ENCODE measurements around the gene NIPAL4.

Gene NIPAL4

GRCh38 chr5:157446412-157446935 is 13.5 kb upstream of the NIPAL4 start:
- no peaks in the 10 kb centered on the region for H3K9me3 ChIP-seq (ENCODE audit: control insufficient read depth, low read length)
- no peak for DNase-seq
- H3K4me1 ChIP-seq (ENCODE audit: control insufficient read depth, insufficient read depth, low read length, poor library complexity, severe bottlenecking) = no peaks in the 10 kb centered on the region
- no peak overlapping the region for H3K4me3 ChIP-seq (ENCODE audit: insufficient read depth, low read depth, low read length, poor library complexity, severe bottlenecking)
- no peaks in the 10 kb centered on the region for H3K36me3 ChIP-seq (ENCODE audit: control insufficient read depth, insufficient read depth, low read length)
- H3K27me3 ChIP-seq (replicated peaks; ENCODE audit: control insufficient read depth, insufficient read depth, low read length, poor library complexity, severe bottlenecking) = no peaks in the 10 kb centered on the region
- no peak overlapping the region for H3K27ac ChIP-seq (ENCODE audit: insufficient read depth, low read length, poor library complexity, severe bottlenecking)

DNA sequence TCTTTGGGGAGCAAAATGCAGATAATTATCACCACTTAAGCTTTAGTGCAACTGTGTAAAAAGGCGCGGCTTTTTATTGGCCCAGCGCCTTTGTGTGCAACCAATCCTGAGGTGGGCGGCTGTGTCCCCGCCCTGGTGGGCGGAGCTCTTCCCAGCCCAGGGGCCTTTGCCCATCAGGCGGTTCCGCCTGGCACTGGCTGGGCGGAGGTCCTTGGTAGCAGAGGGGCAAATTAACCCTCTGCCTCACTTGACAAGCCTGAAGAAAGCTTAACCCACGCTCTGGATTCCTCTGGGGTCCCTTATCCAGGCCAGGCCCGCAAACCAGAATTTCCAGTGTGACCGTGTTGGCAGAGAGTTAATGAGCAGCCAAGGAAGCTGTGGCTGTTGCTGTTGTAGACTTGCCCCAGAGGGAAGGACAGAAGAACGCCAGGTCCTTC is 12.8 kb upstream of the NIPAL4 start:
- no peak for DNase-seq
- H3K9me3 ChIP-seq (ENCODE audit: control insufficient read depth, low read length) = no peaks in the 10 kb centered on the region
- H3K27me3 ChIP-seq (replicated peaks; ENCODE audit: control insufficient read depth, insufficient read depth, low read length, poor library complexity, severe bottlenecking) = no peaks in the 10 kb centered on the region
- H3K4me1 ChIP-seq (ENCODE audit: control insufficient read depth, insufficient read depth, low read length, poor library complexity, severe bottlenecking) = no peaks in the 10 kb centered on the region
- no peak overlapping the region for H3K27ac ChIP-seq (ENCODE audit: insufficient read depth, low read length, poor library complexity, severe bottlenecking)
- no peak overlapping the region for H3K4me3 ChIP-seq (ENCODE audit: insufficient read depth, low read depth, low read length, poor library complexity, severe bottlenecking)
- H3K36me3 ChIP-seq (ENCODE audit: control insufficient read depth, insufficient read depth, low read length) = no peaks in the 10 kb centered on the region

GRCh38 chr5:157449011-157449723 is 10.8 kb upstream of the NIPAL4 start:
- Histone ChIP-seq H3K9me3 (ENCODE audit: control insufficient read depth, low read length) (no peaks in the 10 kb centered on the region), H3K36me3 (ENCODE audit: control insufficient read depth, insufficient read depth, low read length) (no peaks in the 10 kb centered on the region)

DNA sequence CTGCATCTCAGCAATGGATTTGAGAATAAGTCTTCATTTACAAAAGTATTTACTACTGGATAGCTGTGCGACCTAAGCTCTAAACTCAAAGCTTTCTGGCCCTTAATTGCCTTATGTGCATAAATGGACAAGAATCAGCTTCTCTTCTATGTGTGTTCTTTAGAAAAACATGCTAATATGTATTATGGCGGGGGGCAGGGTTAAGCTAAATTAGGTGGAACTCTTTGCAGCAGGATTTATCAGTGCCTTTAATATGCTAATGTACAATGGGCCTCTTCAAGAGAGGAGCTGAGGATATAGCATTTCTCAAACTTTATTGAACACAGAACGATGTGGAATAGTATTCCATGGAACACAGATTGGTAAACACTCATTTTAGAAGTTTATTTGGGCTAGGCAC is 10.0 kb upstream of the NIPAL4 start:
- Histone ChIP-seq H3K27me3 (replicated peaks; ENCODE audit: control insufficient read depth, insufficient read depth, low read length, poor library complexity, severe bottlenecking) (no peaks in the 10 kb centered on the region), H3K27ac (ENCODE audit: insufficient read depth, low read length, poor library complexity, severe bottlenecking) (no peak overlapping the region), H3K36me3 (ENCODE audit: control insufficient read depth, insufficient read depth, low read length) (no peaks in the 10 kb centered on the region)

More at GRCh38 chr5:157449011-157449723, 10.8 kb upstream of the NIPAL4 start:
- Histone ChIP-seq H3K27ac (ENCODE audit: insufficient read depth, low read length, poor library complexity, severe bottlenecking) (no peak overlapping the region), H3K27me3 (replicated peaks; ENCODE audit: control insufficient read depth, insufficient read depth, low read length, poor library complexity, severe bottlenecking) (no peaks in the 10 kb centered on the region), H3K4me3 (ENCODE audit: insufficient read depth, low read depth, low read length, poor library complexity, severe bottlenecking) (no peak overlapping the region), H3K4me1 (ENCODE audit: control insufficient read depth, insufficient read depth, low read length, poor library complexity, severe bottlenecking) (no peaks in the 10 kb centered on the region)
- DNase-seq = no peak

DNA sequence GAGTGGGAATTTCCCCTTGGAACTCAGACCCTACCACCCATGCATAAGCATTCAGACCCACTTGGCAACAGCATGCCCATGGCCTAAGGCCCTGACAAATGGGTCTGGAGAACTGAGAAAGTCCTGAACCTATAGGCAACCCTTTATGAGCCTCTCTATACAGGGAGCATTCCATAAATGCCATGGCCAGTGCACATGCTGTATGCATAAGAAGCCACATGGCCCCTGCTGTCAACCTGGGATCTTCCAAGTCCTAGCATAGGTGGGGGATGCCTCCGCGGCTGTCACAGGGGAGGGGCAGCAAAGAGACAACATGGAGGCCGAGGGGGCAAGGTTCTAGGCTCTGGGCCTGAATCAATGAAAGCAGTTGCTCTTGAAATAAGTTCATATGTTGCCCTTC is 8.2 kb upstream of the NIPAL4 start:
- DNase-seq = no peak
- no peak overlapping the region for H3K27ac ChIP-seq (ENCODE audit: insufficient read depth, low read length, poor library complexity, severe bottlenecking)
- no peaks in the 10 kb centered on the region for H3K27me3 ChIP-seq (replicated peaks; ENCODE audit: control insufficient read depth, insufficient read depth, low read length, poor library complexity, severe bottlenecking)
- no peaks in the 10 kb centered on the region for H3K4me1 ChIP-seq (ENCODE audit: control insufficient read depth, insufficient read depth, low read length, poor library complexity, severe bottlenecking)
- H3K9me3 ChIP-seq (ENCODE audit: control insufficient read depth, low read length) = no peaks in the 10 kb centered on the region
- H3K4me3 ChIP-seq (ENCODE audit: insufficient read depth, low read depth, low read length, poor library complexity, severe bottlenecking) = no peak overlapping the region
- no peaks in the 10 kb centered on the region for H3K36me3 ChIP-seq (ENCODE audit: control insufficient read depth, insufficient read depth, low read length)

More for the DNA sequence above, 10.0 kb upstream of the NIPAL4 start:
- no peaks in the 10 kb centered on the region for H3K4me1 ChIP-seq (ENCODE audit: control insufficient read depth, insufficient read depth, low read length, poor library complexity, severe bottlenecking)
- no peaks in the 10 kb centered on the region for H3K9me3 ChIP-seq (ENCODE audit: control insufficient read depth, low read length)
- no peak overlapping the region for H3K4me3 ChIP-seq (ENCODE audit: insufficient read depth, low read depth, low read length, poor library complexity, severe bottlenecking)
- no peak for DNase-seq

DNA sequence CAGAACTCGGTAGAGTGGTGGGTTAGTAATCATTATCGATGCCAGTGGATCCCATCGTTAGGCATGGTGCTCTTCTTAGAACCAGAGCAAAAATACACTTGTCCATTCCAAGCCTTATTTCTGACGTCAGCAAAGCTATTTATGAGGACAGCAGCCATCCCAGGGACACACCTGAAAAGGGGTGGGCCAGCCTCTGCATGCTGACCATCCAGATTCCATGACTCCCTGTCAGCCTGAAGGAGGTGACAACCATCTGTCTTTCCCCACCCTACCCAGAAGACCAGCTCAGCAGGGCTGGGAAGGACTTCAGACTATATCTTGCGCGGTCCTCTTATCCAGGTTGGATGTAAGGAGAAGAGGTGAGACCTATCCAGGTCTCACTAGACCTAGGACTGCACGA is 5.7 kb upstream of the NIPAL4 start:
- no peaks in the 10 kb centered on the region for H3K36me3 ChIP-seq (ENCODE audit: control insufficient read depth, insufficient read depth, low read length)
- DNase-seq = no peak
- H3K27ac ChIP-seq (ENCODE audit: insufficient read depth, low read length, poor library complexity, severe bottlenecking) = no peak overlapping the region
- no peaks in the 10 kb centered on the region for H3K9me3 ChIP-seq (ENCODE audit: control insufficient read depth, low read length)
- H3K27me3 ChIP-seq (replicated peaks; ENCODE audit: control insufficient read depth, insufficient read depth, low read length, poor library complexity, severe bottlenecking) = no peaks in the 10 kb centered on the region
- no peak overlapping the region for H3K4me3 ChIP-seq (ENCODE audit: insufficient read depth, low read depth, low read length, poor library complexity, severe bottlenecking)
- H3K4me1 ChIP-seq (ENCODE audit: control insufficient read depth, insufficient read depth, low read length, poor library complexity, severe bottlenecking) = no peaks in the 10 kb centered on the region

DNA sequence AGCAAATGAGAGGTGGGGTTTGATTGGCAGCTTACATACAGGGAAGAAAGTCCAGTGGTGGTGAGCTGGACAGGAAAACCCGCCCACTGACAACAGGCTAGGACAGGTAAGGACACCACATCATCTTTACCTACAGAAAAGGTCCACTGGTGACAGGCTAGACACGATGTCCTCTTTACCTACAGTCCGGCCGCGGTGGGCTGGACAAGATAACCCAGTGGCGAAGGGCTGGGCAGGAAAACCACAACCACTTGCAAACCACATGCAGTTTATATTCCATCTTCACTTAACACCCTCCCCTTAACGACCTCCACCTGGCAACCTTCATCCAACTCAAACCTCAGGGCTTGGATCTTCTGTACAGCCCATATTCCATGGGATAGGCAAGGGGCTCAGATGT is 5.0 kb upstream of the NIPAL4 start:
- no peak overlapping the region for H3K27ac ChIP-seq (ENCODE audit: insufficient read depth, low read length, poor library complexity, severe bottlenecking)

GRCh38 chr5:157456301-157456700 is 3.7 kb upstream of the NIPAL4 start:
- no peak overlapping the region for H3K4me3 ChIP-seq (ENCODE audit: insufficient read depth, low read depth, low read length, poor library complexity, severe bottlenecking)
- no peak for DNase-seq
- no peaks in the 10 kb centered on the region for H3K36me3 ChIP-seq (ENCODE audit: control insufficient read depth, insufficient read depth, low read length)
- H3K27me3 ChIP-seq (replicated peaks; ENCODE audit: control insufficient read depth, insufficient read depth, low read length, poor library complexity, severe bottlenecking) = no peaks in the 10 kb centered on the region
- H3K9me3 ChIP-seq (ENCODE audit: control insufficient read depth, low read length) = no peaks in the 10 kb centered on the region
- H3K4me1 ChIP-seq (ENCODE audit: control insufficient read depth, insufficient read depth, low read length, poor library complexity, severe bottlenecking) = peaks cover 3% of the 10 kb centered on the region
- H3K27ac ChIP-seq (ENCODE audit: insufficient read depth, low read length, poor library complexity, severe bottlenecking) = no peak overlapping the region

More for the DNA sequence above, 5.0 kb upstream of the NIPAL4 start:
- no peaks in the 10 kb centered on the region for H3K36me3 ChIP-seq (ENCODE audit: control insufficient read depth, insufficient read depth, low read length)
- no peaks in the 10 kb centered on the region for H3K4me1 ChIP-seq (ENCODE audit: control insufficient read depth, insufficient read depth, low read length, poor library complexity, severe bottlenecking)
- no peak for DNase-seq
- no peaks in the 10 kb centered on the region for H3K9me3 ChIP-seq (ENCODE audit: control insufficient read depth, low read length)
- no peaks in the 10 kb centered on the region for H3K27me3 ChIP-seq (replicated peaks; ENCODE audit: control insufficient read depth, insufficient read depth, low read length, poor library complexity, severe bottlenecking)
- no peak overlapping the region for H3K4me3 ChIP-seq (ENCODE audit: insufficient read depth, low read depth, low read length, poor library complexity, severe bottlenecking)

- H3K4me3 ChIP-seq (ENCODE audit: insufficient read depth, low read depth, low read length, poor library complexity, severe bottlenecking) = no peak overlapping the region
- no peaks in the 10 kb centered on the region for H3K9me3 ChIP-seq (ENCODE audit: control insufficient read depth, low read length)
- no peaks in the 10 kb centered on the region for H3K27me3 ChIP-seq (replicated peaks; ENCODE audit: control insufficient read depth, insufficient read depth, low read length, poor library complexity, severe bottlenecking)
- peaks cover 3% of the 10 kb centered on the region for H3K4me1 ChIP-seq (ENCODE audit: control insufficient read depth, insufficient read depth, low read length, poor library complexity, severe bottlenecking)
- H3K27ac ChIP-seq (ENCODE audit: insufficient read depth, low read length, poor library complexity, severe bottlenecking) = no peak overlapping the region
- DNase-seq = no peak
- no peaks in the 10 kb centered on the region for H3K36me3 ChIP-seq (ENCODE audit: control insufficient read depth, insufficient read depth, low read length)
Measured at GRCh38 chr5:157457391-157457790, 2.6 kb upstream of the NIPAL4 start.

DNA sequence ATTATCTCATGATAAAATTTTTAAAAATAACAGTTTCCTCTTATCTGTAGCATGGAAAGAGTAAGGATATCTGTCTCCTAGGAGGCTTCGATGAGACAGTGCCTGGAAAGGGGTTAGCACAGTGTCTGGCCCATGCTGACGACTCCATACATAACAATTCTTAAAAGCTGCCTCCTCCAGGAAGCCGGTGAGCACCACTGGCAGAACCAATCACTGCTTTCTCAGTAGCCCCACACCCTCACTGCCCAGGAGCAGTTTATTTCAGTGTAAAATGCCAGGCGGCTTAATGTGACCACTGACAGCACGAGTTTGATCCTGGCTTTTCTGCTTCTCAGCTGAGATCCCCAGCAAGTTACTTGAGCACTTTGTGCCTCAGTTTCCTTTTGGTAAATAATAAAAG is 1.2 kb upstream of the NIPAL4 start:
- Histone ChIP-seq H3K36me3 (ENCODE audit: control insufficient read depth, insufficient read depth, low read length) (no peaks in the 10 kb centered on the region), H3K27ac (ENCODE audit: insufficient read depth, low read length, poor library complexity, severe bottlenecking) (no peak overlapping the region), H3K9me3 (ENCODE audit: control insufficient read depth, low read length) (no peaks in the 10 kb centered on the region), H3K4me1 (ENCODE audit: control insufficient read depth, insufficient read depth, low read length, poor library complexity, severe bottlenecking) (peaks cover 3% of the 10 kb centered on the region), H3K27me3 (replicated peaks; ENCODE audit: control insufficient read depth, insufficient read depth, low read length, poor library complexity, severe bottlenecking) (no peaks in the 10 kb centered on the region), H3K4me3 (ENCODE audit: insufficient read depth, low read depth, low read length, poor library complexity, severe bottlenecking) (no peak overlapping the region)
- no peak for DNase-seq

Data from effector memory CD4-positive, alpha-beta T cell (primary cell).